Colonic mucosa (tissue), 4 donors: ENCODE results near the gene SGCE. TPM values are rescaled to one million over a fixed set of nuclear protein-coding genes. Genes with fewer than 3 reads are reported as not detected.
"Not testable (repeated sequence)": the region's sequence is repeated elsewhere in the genome, so short reads cannot be mapped to it uniquely, and the experiment has no call there.

Experiments used
- DNase-seq: peaks from one replicate; pipeline ENCODE4 v3.0.0-alpha.2; 2020
- H3K27ac ChIP-seq: fragments of 200-600 bp; one replicate; pipeline ENCODE4 v1.8.0; 2021
- H3K27me3 ChIP-seq: fragments of 200-600 bp; one replicate; pipeline ENCODE4 v1.8.0; 2021
- H3K36me3 ChIP-seq: fragments of 200-600 bp; one replicate; pipeline ENCODE4 v1.8.0; 2021
- H3K4me1 ChIP-seq: fragments of 200-600 bp; one replicate; pipeline ENCODE4 v1.8.0; 2021; ENCODE audit warnings: mild to moderate bottlenecking
- H3K4me3 ChIP-seq: fragments of 200-600 bp; one replicate; pipeline ENCODE4 v1.8.0; 2021
- H3K9ac ChIP-seq, 2 donors: one replicate each; pipeline ENCODE4 v1.7.0; 2013; ENCODE audit warnings: control low read depth in 2 of 2, low read depth in 2 of 2, low read length in 2 of 2
- H3K9me3 ChIP-seq: fragments of 200-600 bp; one replicate; pipeline ENCODE4 v1.8.0; 2021
- CTCF ChIP-seq: fragments of 200-600 bp; IDR thresholded peaks from one replicate; pipeline ENCODE4 v1.8.0; 2022; ENCODE audit warnings: antibody characterized with exemption, mild to moderate bottlenecking
- intact Hi-C: fragments of 100-400 bp; cut with DNase I; formaldehyde crosslinking; loops from one replicate; pipeline ENCODE4 v1.14.1; 2022
- total RNA-seq, 2 donors: library from RNA; stranded (reverse); fragmentation: NEBNext Ultra II Directional in 1 of 2; extraction: Animal tissue kit (Norgen Biotek cat#: 25700) in 1 of 2; gene quantifications; one replicate each; pipeline ENCODE4 v1.2.1, GENCODE V29; 2021
- donor health status: healthy.
- donor health status: DM: no; HTN: no; CAD: no.
- donor health status: DM: no; HTN: no; CAD: no.

Gene SGCE
- total RNA-seq = 10 to 100 TPM in 1 of 2 donors, 1 to 10 TPM in 1; 6.1 to 10.8 TPM

- H3K9me3 ChIP-seq = no peaks in the 10 kb centered on the region
- H3K9ac ChIP-seq = peak within 1 kb of the TSS; percentile 12 to 60
- peak; percentile 18 for TF ChIP-seq CTCF
- no peaks in the 10 kb centered on the region for H3K4me1 ChIP-seq
- peak within 1 kb of the TSS; percentile 34 for H3K27ac ChIP-seq
- peaks cover 4% of the 10 kb centered on the region for H3K27me3 ChIP-seq
- peak within 1 kb of the TSS; percentile 40 for H3K4me3 ChIP-seq
- H3K36me3 ChIP-seq = no peaks in the 10 kb centered on the region
- intact Hi-C loops = no loop called here
- DNase-seq = peak; percentile 69
Observed at GRCh38 chr7:94655848-94656657, at the start of gene SGCE. Gene SGCE, minus strand, starts transcription at chr7:94656133. Its CDS starts 35 bp downstream, at chr7:94656098.

GRCh38 chr7:94705155-94706021, 49.5 kb upstream of the SGCE start:
- H3K9me3 ChIP-seq, H3K4me3 ChIP-seq, H3K36me3 ChIP-seq, H3K27ac ChIP-seq, intact Hi-C loops, DNase-seq, H3K9ac ChIP-seq, H3K4me1 ChIP-seq, H3K27me3 ChIP-seq: not testable (repeated sequence)

- Histone ChIP-seq H3K27ac (no peak overlapping the region), H3K27me3 (no peaks in the 10 kb centered on the region), H3K36me3 (no peaks in the 10 kb centered on the region), H3K4me1 (no peaks in the 10 kb centered on the region), H3K4me3 (no peak overlapping the region), H3K9ac (no peak overlapping the region), H3K9me3 (no peaks in the 10 kb centered on the region)
- intact Hi-C loops = no loop called here
- DNase-seq = no peak
- no peak for TF ChIP-seq CTCF
Observed at GRCh38 chr7:94701555-94701973, 45.6 kb upstream of the SGCE start.

- Histone ChIP-seq H3K27ac (no peak overlapping the region), H3K36me3 (no peaks in the 10 kb centered on the region), H3K4me3 (no peak overlapping the region), H3K4me1 (no peaks in the 10 kb centered on the region), H3K9ac (no peak overlapping the region), H3K9me3 (no peaks in the 10 kb centered on the region), H3K27me3 (no peaks in the 10 kb centered on the region)
- DNase-seq = no peak
- intact Hi-C loops = no loop called here
- no peak for TF ChIP-seq CTCF
Observed at GRCh38 chr7:94700926-94701554, 45.1 kb upstream of the SGCE start.

GRCh38 chr7:94698275-94698674, 42.3 kb upstream of the SGCE start:
- Histone ChIP-seq H3K9me3 (no peaks in the 10 kb centered on the region), H3K27ac (no peak overlapping the region), H3K4me3 (no peak overlapping the region), H3K4me1 (no peaks in the 10 kb centered on the region), H3K27me3 (no peaks in the 10 kb centered on the region), H3K36me3 (no peaks in the 10 kb centered on the region), H3K9ac (no peak overlapping the region)
- no peak for DNase-seq
- intact Hi-C loops = no loop called here
- TF ChIP-seq CTCF = no peak
